Erythroblast (primary cell): ENCODE results near the gene SLTM.

Experiments
- GATA1 ChIP-seq: IDR thresholded peaks from 2 replicates; pipeline ENCODE4 v1.6.1; 2011; ENCODE audit warnings: low read depth, mild to moderate bottlenecking, control low read depth, low read length, moderate library complexity
- POLR2A ChIP-seq: IDR thresholded peaks from 2 replicates; pipeline ENCODE4 v1.6.1; 2011; ENCODE audit warnings: mild to moderate bottlenecking, low read length

- no peak for TF ChIP-seq POLR2A
- TF ChIP-seq GATA1: no peak
Measured at GRCh38 chr15:58910456-58910855, 23.0 kb downstream of the SLTM start.
